Osteoblast (primary cell): ENCODE results near the gene NFIC. TPM values are rescaled to one million over a fixed set of nuclear protein-coding genes. Genes with fewer than 3 reads are reported as not detected.

Experiments
- DNase-seq: peaks from one replicate; pipeline ENCODE4 v3.0.0; 2011; ENCODE audit warnings: low spot score, mixed read lengths; ENCODE audit not compliant: insufficient read length; ENCODE audit errors: missing footprints
- H2AFZ ChIP-seq: 2 replicates; pipeline ENCODE4 v1.6.0; 2011; ENCODE audit warnings: mild to moderate bottlenecking, low read length
- H3K27ac ChIP-seq: 2 replicates; pipeline ENCODE4 v1.5.1; 2011; ENCODE audit warnings: mild to moderate bottlenecking, low read depth, low read length, moderate library complexity
- H3K27me3 ChIP-seq: 2 replicates; pipeline ENCODE4 v1.6.0; 2012; ENCODE audit warnings: mild to moderate bottlenecking, control low read depth, inconsistent platforms, low read length, moderate library complexity; ENCODE audit not compliant: insufficient read depth
- H3K36me3 ChIP-seq: 2 replicates; pipeline ENCODE4 v1.5.1; 2011; ENCODE audit warnings: mild to moderate bottlenecking, low read length, control low read depth, moderate library complexity; ENCODE audit not compliant: insufficient read depth
- H3K4me1 ChIP-seq: 2 replicates; pipeline ENCODE4 v1.5.1; 2011; ENCODE audit warnings: mild to moderate bottlenecking, low read length, control low read depth, moderate library complexity; ENCODE audit not compliant: insufficient read depth
- H3K4me2 ChIP-seq: 2 replicates; pipeline ENCODE4 v1.6.0; 2011; ENCODE audit warnings: mild to moderate bottlenecking, low read length; ENCODE audit not compliant: insufficient read depth
- H3K4me3 ChIP-seq: fragments of 200-600 bp; sonication (generic); 3 replicates; pipeline ENCODE4 v1.5.1; 2012; ENCODE audit warnings: mild to moderate bottlenecking, low read length, inconsistent platforms; ENCODE audit not compliant: insufficient read depth
- H3K79me2 ChIP-seq: 2 replicates; pipeline ENCODE4 v1.6.0; 2012; ENCODE audit warnings: mild to moderate bottlenecking, low read length, control low read depth, inconsistent platforms; ENCODE audit not compliant: insufficient read depth
- H3K9me3 ChIP-seq: 2 replicates; pipeline ENCODE4 v1.5.1; 2011; ENCODE audit warnings: low read depth, low read length, control low read depth
- H4K20me1 ChIP-seq: 2 replicates; pipeline ENCODE4 v1.6.0; 2012; ENCODE audit warnings: mild to moderate bottlenecking, low read length, control low read depth; ENCODE audit not compliant: insufficient read depth
- CTCF ChIP-seq: IDR thresholded peaks from 2 replicates; pipeline ENCODE4 v1.5.1; 2011; ENCODE audit warnings: mild to moderate bottlenecking, low read depth, low read length, moderate library complexity; ENCODE audit errors: extremely low read depth
- total RNA-seq: library from RNA; depleted of rRNA; stranded (reverse); fragments of >200 nt; gene quantifications from 2 replicates; pipeline ENCODE4 v1.2.3, GENCODE V29; 2012

Gene NFIC
- total RNA-seq, 1 donor = 61.2 TPM

GRCh38 chr19:3482507-3483225 is 116.3 kb downstream of the NFIC start:
- no peaks in the 10 kb centered on the region for H3K79me2 ChIP-seq
- H3K9me3 ChIP-seq = no peaks in the 10 kb centered on the region
- no peak overlapping the region for H3K4me2 ChIP-seq
- no peaks in the 10 kb centered on the region for H3K36me3 ChIP-seq
- no peak overlapping the region for H3K27ac ChIP-seq
- H2AFZ ChIP-seq = no peak overlapping the region
- H3K27me3 ChIP-seq = peaks cover 41% of the 10 kb centered on the region
- no peaks in the 10 kb centered on the region for H3K4me1 ChIP-seq
- peak; percentile 71 for DNase-seq
- TF ChIP-seq CTCF = no peak
- H3K4me3 ChIP-seq = no peak overlapping the region
- H4K20me1 ChIP-seq = no peaks in the 10 kb centered on the region

GRCh38 chr19:3483226-3483628 is 116.8 kb downstream of the NFIC start, which contains the start of gene SMIM44:
TSS of gene SMIM44 (minus strand) at chr19:3483441. CDS start at chr19:3483403, 38 bp downstream.
- H3K27ac ChIP-seq = no peak within 1 kb of the TSS
- TF ChIP-seq CTCF = no peak

DNA sequence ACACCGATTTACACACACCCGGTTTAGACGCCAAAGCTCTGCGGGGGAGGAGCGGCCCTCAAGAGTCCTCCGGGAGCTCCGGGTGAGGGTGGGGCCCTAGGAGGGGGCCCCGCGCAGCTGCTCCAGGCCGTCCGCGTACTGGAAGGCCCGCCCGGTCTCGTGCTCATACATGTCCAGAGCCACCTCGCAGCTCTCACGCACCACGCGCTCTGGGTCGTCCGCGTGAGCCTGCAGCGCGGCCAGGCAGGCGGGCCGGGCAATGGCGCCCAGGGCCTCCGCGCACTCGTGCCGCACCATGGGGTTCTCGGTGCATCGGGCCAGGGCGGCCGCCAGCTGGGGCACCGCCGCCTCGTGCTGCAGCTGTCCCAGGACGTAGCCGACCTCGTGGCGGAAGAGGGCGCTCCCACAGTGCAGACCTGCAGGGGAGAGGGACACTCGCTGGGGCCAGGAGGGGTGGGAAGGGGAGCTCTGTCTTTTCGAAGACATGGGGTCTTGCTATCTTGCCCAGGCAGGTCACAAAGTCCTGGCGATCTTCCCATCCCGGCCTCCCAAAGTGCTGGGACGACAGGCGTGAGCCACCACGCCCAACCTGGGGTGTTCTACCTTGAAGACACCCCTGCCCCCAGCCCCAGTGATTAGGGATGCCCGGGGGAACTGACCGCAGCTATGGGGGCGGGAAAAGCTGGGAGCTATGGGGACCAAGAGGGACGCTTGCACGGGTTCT is 125.2 kb downstream of the NFIC start:
- no peak overlapping the region for H2AFZ ChIP-seq
- DNase-seq = peak; percentile 68
- H3K36me3 ChIP-seq = peaks cover 28% of the 10 kb centered on the region
- H3K4me1 ChIP-seq = no peaks in the 10 kb centered on the region
- H4K20me1 ChIP-seq = peaks cover 3% of the 10 kb centered on the region
- no peak overlapping the region for H3K4me3 ChIP-seq
- no peaks in the 10 kb centered on the region for H3K9me3 ChIP-seq
- H3K27ac ChIP-seq = no peak overlapping the region
- H3K27me3 ChIP-seq = no peaks in the 10 kb centered on the region
- H3K79me2 ChIP-seq = no peaks in the 10 kb centered on the region
- H3K4me2 ChIP-seq = no peak overlapping the region
- TF ChIP-seq CTCF = no peak

More at GRCh38 chr19:3483226-3483628, 116.8 kb downstream of the NFIC start, which contains the start of gene SMIM44:
- DNase-seq = no peak
- H3K4me1 ChIP-seq = no peaks in the 10 kb centered on the region
- H4K20me1 ChIP-seq = no peaks in the 10 kb centered on the region
- no peaks in the 10 kb centered on the region for H3K9me3 ChIP-seq
- H3K79me2 ChIP-seq = no peaks in the 10 kb centered on the region
- no peak within 1 kb of the TSS for H3K4me3 ChIP-seq
- H3K27me3 ChIP-seq = peaks cover 41% of the 10 kb centered on the region
- H2AFZ ChIP-seq = no peak within 1 kb of the TSS
- H3K36me3 ChIP-seq = no peaks in the 10 kb centered on the region
- no peak within 1 kb of the TSS for H3K4me2 ChIP-seq

DNA sequence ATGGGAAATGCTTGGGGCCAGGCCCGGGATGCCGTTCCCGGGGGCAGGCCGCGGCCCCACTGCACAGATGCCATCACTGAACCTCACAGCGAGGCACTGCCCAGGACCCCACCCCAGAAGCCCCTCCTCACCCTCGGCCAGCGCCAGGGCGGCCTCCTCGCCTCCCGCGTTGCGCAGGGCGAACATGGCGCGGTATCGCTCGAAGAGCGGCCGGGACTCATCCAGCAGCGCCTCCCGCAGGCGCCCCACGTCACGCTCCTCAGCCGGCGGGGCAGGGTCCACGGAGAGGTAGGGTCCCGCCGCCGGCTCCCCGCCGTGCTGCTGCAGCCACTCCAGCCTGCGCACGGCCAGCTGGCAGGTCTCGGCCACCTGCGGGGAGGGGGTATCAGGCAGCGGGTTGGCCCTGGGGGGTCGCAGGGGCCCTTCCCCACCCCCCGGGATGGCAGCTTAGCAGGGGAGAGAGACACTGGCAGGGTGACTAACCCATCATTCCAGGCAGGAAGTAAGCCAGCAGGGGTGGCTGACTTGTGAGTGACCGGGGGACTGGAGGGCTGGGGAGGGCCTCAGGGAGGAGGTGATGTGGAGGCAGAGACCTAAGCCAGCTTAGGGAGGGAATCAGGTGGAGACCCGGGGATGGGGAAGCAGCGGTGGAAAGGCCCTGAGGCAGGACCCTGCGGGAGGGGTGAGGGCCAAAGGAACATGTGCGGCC is 125.9 kb downstream of the NFIC start:
- Histone ChIP-seq H3K9me3 (no peaks in the 10 kb centered on the region), H3K27ac (no peak overlapping the region), H3K27me3 (no peaks in the 10 kb centered on the region), H2AFZ (no peak overlapping the region), H3K4me2 (no peak overlapping the region), H3K4me3 (no peak overlapping the region), H3K4me1 (no peaks in the 10 kb centered on the region), H3K79me2 (peaks cover 6% of the 10 kb centered on the region), H4K20me1 (peaks cover 4% of the 10 kb centered on the region), H3K36me3 (peaks cover 31% of the 10 kb centered on the region)
- TF ChIP-seq CTCF = no peak
- DNase-seq = peak; percentile 70
